Testis (tissue), 3 donors: ENCODE results near the gene LAIR2. TPM values are rescaled to one million over a fixed set of nuclear protein-coding genes. Genes with fewer than 3 reads are reported as not detected.

Experiments
- DNase-seq: peaks from one replicate; pipeline ENCODE4 v3.0.0-alpha.2; 2019
- H3K27ac ChIP-seq, 2 donors: fragments of 200-600 bp; sonication (generic); one replicate each; pipeline ENCODE4 v1.5.1; 2019
- H3K27me3 ChIP-seq: fragments of 200-600 bp; sonication (generic); one replicate; pipeline ENCODE4 v1.5.1; 2019
- H3K36me3 ChIP-seq: fragments of 200-600 bp; sonication (generic); one replicate; pipeline ENCODE4 v1.5.1; 2017; ENCODE audit warnings: low read depth; ENCODE audit errors: missing control alignments
- H3K4me1 ChIP-seq: fragments of 200-600 bp; sonication (generic); one replicate; pipeline ENCODE4 v1.5.1; 2019
- H3K4me3 ChIP-seq, 2 donors: fragments of 200-600 bp; sonication (generic); one replicate each; pipeline ENCODE4 v1.5.1; 2017 to 2019
- H3K9me3 ChIP-seq: fragments of 200-600 bp; sonication (generic); one replicate; pipeline ENCODE4 v1.5.1; 2017
- POLR2A ChIP-seq: fragments of 450-650 bp; IDR thresholded peaks from one replicate; pipeline ENCODE4 v1.6.1; 2017; ENCODE audit warnings: antibody characterized with exemption, mild to moderate bottlenecking, moderate library complexity
- WGBS, 2 donors: methylation state at CpG; one replicate each; pipeline ENCODE4 v1.1.5; 2018; 5-methylcytosine and 5-hydroxymethylcytosine counted together
- intact Hi-C: fragments of 100-400 bp; cut with DNase I; formaldehyde crosslinking; loops from one replicate; pipeline ENCODE4 v1.15.1; 2023; ENCODE audit warnings: low total_unique reads
- polyA plus RNA-seq: library from polyadenylated mRNA; stranded (reverse); fragments of 350-450 nt; fragmentation: Illumina TruSeq; extraction: RNeasy Lipid Tissue Mini Kit (QIAGEN cat#74804); gene quantifications from one replicate; pipeline ENCODE4 v1.2.3, GENCODE V29; 2014; ENCODE audit warnings: low read depth, low replicate concordance; ENCODE audit not compliant: insufficient read depth
- total RNA-seq, 2 donors: library from RNA; depleted of rRNA; stranded (reverse); fragments of >200 nt; gene quantifications; one replicate each; pipeline ENCODE4 v1.2.3, GENCODE V29; 2016
- TF ChIP-seq, protein P1 (sequence below), 3 experiments: fragments of 450-650 bp in 2 of 3; fragments of 200-600 bp in 1 of 3; sonication (generic) in 1 of 3; IDR thresholded peaks; one replicate each; pipeline ENCODE4 v1.5.1; 2016 to 2019; ENCODE audit warnings: antibody characterized with exemption in 3 of 3, mild to moderate bottlenecking in 2 of 3, moderate library complexity in 1 of 3

The LAIR2 gene
- total and polyA plus RNA-seq, 3 donors from 2014 or later = 0.65 TPM; not detected in 2

DNA sequence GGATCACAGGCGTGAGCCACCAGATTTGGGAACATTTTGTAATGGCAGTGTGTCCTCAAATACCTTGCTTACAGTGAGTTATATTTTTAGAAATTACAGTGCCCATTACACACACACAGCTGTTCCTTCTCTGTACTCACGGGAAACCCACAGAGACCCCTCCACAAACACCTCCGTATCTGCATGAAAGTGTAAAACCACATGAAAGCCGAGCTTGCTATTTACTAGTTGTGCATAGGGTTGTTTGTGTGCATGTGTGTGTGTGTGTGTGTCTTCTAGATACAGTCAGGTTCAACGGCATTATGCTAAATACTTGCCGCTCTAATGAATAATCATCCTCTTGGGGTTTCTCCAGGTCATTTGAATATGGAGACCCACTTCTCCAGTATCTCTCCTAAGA is 48.7 kb downstream of the LAIR2 start:
- no peaks in the 10 kb centered on the region for H3K36me3 ChIP-seq
- H3K4me1 ChIP-seq = no peaks in the 10 kb centered on the region
- intact Hi-C loops = no loop called here
- TF ChIP-seq POLR2A = no peak
- TF ChIP-seq, protein P1, sequence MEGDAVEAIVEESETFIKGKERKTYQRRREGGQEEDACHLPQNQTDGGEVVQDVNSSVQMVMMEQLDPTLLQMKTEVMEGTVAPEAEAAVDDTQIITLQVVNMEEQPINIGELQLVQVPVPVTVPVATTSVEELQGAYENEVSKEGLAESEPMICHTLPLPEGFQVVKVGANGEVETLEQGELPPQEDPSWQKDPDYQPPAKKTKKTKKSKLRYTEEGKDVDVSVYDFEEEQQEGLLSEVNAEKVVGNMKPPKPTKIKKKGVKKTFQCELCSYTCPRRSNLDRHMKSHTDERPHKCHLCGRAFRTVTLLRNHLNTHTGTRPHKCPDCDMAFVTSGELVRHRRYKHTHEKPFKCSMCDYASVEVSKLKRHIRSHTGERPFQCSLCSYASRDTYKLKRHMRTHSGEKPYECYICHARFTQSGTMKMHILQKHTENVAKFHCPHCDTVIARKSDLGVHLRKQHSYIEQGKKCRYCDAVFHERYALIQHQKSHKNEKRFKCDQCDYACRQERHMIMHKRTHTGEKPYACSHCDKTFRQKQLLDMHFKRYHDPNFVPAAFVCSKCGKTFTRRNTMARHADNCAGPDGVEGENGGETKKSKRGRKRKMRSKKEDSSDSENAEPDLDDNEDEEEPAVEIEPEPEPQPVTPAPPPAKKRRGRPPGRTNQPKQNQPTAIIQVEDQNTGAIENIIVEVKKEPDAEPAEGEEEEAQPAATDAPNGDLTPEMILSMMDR (IDR thresholded peaks at IDR 0.05) = no peak
- no peaks in the 10 kb centered on the region for H3K9me3 ChIP-seq
- no peaks in the 10 kb centered on the region for H3K27me3 ChIP-seq
- WGBS, 2 donors = 78 to 81% methylated on average over 6 of the region's 6 CpGs
- H3K4me3 ChIP-seq = no peak overlapping the region
- no peak for DNase-seq
- no peak overlapping the region for H3K27ac ChIP-seq

DNA sequence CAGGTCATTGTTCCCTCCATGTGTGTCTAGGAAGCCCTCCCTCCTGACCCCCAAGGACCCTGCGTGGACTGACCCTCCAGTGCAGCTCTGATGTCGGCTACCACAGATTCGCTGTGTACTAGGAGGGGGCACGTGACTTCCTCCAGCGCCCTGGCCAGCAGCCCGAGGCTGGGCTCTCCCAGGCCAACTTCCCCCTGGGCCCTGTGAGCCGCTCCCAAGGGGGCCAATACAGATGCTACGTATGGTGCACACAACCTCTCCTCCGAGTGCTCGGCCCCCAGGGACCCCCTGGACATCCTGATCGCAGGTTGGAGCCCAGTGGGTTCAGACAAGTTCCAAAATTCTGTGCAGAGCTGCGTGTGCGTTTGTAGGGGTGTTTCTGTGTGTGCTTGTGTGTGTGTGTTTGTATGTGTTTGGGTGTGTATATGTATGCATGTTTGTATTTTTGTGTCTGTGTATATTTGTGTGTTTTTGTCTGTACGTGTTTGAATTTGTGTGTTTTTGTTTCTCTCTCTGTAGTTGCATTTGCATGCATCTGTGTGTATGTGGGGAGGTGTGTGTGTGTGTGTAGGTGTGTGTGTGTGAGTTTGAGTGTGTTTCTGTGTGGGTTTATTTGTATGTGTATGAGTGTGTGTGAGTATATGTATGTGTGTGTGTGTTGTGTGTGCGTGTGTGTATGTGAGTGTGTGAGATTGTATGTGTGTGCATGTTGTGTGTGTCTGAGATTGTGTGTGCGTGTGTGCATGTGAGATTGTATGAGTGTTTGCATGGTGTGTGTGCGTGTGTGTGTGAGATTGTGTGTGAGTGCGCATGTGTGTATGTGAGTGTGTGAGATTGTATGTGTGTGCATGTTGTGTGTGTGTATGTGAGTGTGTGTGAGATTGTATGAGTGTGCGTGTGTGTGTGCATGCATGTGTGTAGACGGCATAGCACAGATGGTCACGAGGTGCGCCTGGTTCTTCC is 49.6 kb downstream of the LAIR2 start:
- no peaks in the 10 kb centered on the region for H3K36me3 ChIP-seq
- no peak for DNase-seq
- no peaks in the 10 kb centered on the region for H3K9me3 ChIP-seq
- H3K4me3 ChIP-seq = no peak overlapping the region
- no peaks in the 10 kb centered on the region for H3K27me3 ChIP-seq
- intact Hi-C loops = no loop called here
- H3K27ac ChIP-seq = no peak overlapping the region
- H3K4me1 ChIP-seq = no peaks in the 10 kb centered on the region
- TF ChIP-seq, protein P1 (IDR thresholded peaks at IDR 0.05) = no peak
- no peak for TF ChIP-seq POLR2A
- 45 to 57% methylated on average over 19 to 22 of the region's 22 CpGs for WGBS, 2 donors

DNA sequence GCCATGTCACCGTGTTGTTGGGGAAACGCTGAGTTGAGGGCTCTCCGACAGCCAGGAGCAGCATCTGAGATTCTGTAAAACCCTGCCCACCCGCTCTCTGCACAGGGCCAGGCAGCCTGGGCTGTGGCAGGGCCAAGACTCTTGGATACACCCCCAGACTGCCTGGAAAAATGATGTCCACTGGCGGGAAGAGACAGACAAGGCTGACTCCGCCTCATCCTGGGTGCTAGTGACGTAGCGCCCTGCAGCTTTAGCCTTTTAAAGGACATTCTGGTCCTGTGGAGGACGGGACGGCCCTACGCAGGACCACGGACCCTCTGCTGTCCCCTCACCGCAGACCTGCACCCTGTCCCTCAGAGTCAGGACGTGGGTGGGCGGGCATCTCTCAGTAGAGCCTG is 50.3 kb downstream of the LAIR2 start:
- TF ChIP-seq, protein P1 (IDR thresholded peaks at IDR 0.05) = no peak
- TF ChIP-seq POLR2A = no peak
- intact Hi-C loops = no loop called here
- H3K27me3 ChIP-seq = no peaks in the 10 kb centered on the region
- H3K36me3 ChIP-seq = no peaks in the 10 kb centered on the region
- H3K27ac ChIP-seq = no peak overlapping the region
- H3K4me1 ChIP-seq = no peaks in the 10 kb centered on the region
- no peak overlapping the region for H3K4me3 ChIP-seq
- DNase-seq = no peak
- WGBS, 2 donors = 65 to 66% methylated on average over 3 to 15 of the region's 15 CpGs
- no peaks in the 10 kb centered on the region for H3K9me3 ChIP-seq

DNA sequence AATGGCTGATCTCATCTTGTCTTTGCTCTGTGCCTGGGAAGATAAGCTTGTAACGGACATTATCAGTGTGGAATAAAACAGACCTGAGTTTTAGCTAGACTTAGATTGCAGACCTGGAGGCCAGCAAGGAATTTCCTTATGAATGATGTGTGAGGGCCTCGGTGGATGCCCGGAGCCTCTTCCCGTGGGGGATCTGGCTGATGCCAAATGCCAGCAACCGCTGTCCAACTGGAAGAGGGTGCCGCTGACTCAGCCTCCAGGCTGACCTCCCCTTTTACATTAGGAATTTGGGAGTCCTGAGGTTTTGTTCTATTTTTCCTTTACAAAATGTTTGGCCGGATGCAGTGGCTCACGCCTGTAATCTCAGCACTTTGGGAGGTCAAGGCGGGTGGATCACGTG is 51.4 kb downstream of the LAIR2 start:
- TF ChIP-seq, protein P1 (IDR thresholded peaks at IDR 0.05) = no peak
- TF ChIP-seq POLR2A = no peak
- WGBS, 2 donors = 59 to 71% methylated on average over 10 of the region's 10 CpGs
- Histone ChIP-seq H3K36me3 (no peaks in the 10 kb centered on the region), H3K27me3 (no peaks in the 10 kb centered on the region), H3K4me1 (no peaks in the 10 kb centered on the region), H3K9me3 (no peaks in the 10 kb centered on the region), H3K27ac (no peak overlapping the region), H3K4me3 (no peak overlapping the region)
- no peak for DNase-seq
- intact Hi-C loops = no loop called here
